Effector CD8-positive, alpha-beta T cell (primary cell): ENCODE measurements around the gene CMSS1.
"Not testable (repeated sequence)": the region's sequence is repeated elsewhere in the genome, so short reads cannot be mapped to it uniquely, and the experiment has no call there.

ENCODE experiments used
- DNase-seq: peaks from one replicate; lab custom pipeline; 2025; lab: John Stamatoyannopoulos, UW

Gene CMSS1

DNA sequence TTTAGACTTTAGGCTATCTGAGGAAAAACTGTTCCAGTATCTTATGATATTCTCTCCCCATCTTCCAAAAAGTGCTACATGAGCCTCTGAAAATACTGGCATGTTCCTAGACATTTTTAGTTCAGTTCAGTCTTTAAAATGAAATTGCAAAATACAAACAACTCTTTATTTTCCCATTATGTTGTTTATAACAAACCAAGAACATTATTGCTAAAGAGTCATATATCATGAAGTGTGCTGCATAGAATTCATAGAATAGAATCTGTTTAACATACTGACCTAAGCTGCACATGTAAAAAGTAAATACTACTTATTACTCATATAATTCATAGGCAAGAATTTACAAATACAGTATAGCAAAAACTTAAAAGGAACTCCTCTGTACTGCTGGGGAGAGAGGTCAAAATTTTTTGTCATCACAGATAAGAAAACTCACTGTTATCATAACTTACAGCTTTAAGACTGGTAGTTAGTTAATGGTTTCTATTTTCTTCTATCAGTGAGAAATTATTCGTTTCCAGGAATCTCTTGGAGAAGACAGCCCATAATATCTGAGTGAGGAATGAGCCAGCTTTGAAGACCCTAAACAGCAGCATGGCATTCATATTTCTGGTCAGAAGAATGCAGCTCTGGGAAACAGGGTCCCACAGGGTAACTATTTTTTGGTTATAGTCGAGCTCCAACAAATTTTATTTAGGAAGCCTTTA lies 264.5 kb downstream of the CMSS1 start:
- DNase-seq = no peak

DNA sequence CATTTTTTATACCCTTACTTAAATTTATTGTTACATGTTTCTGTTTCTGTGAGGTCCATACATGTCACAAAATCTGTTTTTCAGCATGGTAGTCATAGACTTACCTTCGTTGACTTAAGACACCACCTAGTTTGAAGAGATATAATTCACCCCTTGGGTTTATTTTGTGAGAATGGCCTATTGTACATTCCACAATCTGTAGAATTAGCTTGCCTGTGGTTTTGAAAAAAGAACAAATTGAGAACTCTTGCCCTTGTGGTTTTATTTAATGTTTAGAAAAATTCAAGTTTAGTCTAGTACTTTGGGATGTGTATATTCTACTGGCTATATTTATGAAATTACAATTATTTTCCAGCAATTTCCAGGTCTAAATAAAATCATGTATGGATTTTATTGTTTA lies 265.1 kb downstream of the CMSS1 start:
- DNase-seq = no peak

DNA sequence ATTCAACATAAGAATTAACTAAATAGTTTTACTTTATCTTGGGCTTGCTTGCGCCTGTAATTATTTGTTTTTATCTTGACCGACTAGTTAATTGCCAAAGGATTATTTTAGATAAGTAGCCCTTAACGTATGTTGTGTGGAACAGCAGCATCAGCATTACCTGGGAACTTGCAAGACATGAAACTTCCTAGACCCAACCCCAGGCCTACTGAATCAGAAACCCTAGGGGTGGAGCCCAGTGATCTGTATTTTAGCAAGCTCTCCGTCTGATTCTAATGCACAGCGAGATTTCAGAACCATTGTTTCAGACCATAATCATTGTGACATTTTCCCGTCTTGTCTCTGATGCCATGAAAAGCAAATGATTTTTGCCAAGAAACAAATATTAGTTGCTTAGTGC lies 265.5 kb downstream of the CMSS1 start:
- no peak for DNase-seq

DNA sequence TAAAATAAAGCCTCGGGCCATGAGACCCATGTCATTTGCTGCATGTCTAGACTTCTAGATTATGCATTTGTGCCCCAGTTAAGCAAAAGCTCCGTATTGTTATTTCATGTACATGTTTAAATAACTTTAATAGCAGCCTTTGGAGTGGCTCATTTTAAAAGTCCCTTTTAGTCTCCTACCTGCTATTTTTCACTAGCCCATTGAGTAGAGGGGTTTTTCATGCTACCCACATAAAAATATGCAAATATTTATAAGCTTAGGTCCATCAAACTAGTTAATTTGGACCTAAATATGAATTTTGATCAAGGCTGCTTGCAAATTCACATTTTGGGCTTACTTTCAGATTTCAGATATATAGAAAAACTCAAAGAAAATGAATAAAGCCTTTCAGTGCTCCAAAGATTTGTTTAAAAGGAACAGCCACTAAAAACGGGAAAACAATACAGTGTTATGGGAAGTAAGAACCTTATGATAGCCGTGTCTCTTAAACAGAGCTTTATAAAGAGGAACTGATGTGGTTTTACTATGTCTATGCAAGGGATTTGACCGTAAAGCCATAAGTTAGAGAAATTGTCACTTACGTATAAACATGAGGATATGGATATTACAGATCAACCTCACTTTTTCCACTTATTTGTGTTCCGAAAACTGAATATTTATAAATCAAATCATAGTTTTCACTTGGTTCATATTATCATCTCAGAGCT lies 266.6 kb downstream of the CMSS1 start:
- no peak for DNase-seq

DNA sequence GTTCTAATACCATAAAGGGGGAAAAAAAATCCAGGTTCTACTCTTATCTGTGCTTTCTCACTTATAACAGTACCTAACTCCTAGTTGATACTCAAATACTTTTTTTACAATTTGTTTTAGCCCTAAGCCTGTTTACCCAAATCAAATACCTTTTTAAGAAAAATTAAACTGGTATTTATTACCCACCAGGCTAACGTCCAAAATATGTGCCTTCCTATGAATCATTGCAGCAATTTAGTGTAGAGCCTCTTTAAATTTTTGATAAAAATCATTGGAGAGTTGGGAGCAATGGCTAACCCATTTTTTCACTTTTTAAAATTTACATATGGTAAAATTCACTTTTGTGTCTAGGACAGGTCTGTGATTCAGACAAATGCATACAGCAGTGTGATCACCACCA lies 268.7 kb downstream of the CMSS1 start:
- no peak for DNase-seq

DNA sequence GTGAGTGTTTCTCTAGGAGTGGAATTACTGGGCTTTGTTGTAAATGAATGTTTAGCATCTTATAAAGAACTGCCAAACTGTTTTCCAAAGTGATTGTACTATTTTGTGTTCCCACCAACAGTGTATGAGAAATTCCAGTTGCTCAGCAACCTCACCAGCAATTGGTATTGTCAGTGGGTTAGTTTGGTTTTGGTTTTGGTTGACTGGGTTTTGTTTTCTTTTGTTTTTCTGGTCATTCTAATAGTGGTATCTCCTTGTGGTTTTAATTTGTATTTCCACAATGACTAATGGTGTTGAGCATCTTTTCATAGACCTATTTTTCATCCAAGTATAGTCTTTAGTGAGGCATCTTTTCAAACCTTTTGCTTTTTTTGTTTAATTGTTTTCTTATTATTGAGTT lies 269.5 kb downstream of the CMSS1 start:
- DNase-seq = no peak

DNA sequence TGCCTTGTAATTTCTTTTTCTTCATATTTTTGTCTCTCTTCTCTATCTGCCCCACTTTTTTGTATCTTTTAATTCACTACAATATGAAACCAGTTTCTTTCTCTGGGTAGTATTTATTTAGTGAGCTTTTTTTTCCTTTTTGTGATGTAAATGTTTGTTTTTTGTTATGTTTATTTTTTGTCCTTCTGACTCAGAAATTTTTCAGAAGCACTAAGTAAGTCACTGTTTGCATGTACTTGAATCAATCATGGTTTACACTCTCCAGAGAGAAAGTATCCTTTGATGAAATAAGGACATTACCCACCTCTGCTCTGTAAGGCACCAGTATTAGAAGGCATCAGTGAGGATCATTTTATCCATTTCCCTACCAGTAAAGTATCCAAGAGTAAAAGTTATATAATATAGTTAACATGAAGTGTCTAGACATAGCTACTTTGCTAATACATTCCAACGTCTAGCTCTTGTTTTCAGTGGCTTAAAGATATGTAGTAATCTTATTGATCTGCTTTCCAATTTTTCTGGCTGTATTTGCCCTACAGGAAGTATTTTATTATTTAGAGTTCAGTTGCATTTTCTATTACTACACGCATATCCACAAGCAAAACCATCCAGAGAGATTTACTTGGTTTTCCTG lies 271.2 kb downstream of the CMSS1 start:
- no peak for DNase-seq

DNA sequence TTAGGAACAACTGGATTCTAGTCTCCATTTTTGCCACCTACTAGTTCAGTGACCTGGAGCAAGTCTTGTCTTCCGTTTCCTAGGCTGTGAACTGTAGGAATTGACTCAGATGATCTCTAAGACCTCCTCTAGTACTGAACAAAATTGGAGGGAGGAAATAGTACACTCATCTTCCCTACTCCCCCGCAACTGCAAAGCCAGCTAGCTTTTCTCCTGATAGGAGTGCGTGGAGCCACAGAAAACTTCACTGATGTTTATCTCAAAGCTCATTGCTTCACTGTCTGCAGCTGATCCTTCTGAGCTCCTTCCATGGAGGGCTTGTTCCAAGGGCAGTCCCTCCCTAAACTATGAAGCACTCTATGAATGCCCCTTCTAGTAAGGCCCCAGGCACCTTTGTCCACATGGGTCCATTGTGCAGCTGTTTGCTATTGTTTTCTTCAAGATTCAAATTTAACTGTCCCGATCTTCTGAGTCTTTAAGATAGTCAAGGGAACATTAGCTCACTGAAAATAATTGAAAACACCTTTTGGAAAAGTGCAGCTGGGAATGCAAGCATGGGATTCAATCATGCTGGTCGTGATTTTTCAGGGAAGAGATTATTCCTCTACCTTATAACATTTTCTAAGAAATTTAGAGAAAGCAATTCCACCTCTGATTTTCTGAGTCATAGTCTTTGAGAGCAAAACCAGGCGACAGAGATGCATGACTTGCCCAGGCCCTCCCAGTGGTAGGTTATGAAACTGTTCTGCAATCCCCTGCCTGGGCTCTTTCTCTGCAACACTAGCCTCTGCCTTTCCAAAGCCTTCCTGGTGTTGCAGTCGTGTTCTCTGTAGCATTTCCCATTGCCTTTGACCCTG lies 272.4 kb downstream of the CMSS1 start:
- no peak for DNase-seq

DNA sequence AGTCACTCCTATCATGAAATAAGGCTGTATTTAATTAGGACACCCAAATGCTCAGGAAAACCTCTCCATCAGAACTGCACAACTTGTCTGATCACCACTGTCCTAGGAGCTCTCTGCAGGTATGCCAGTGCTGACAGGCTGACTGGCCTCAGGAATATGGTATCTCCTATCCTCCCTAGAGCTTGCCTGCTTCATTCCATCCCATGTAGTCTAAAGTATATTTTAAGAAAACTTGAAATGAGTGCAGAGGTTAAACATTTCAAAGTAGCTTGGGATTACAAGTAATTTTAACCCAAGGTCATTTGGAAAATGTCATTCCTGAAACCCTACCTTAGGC lies 273.0 kb downstream of the CMSS1 start:
- no peak for DNase-seq

DNA sequence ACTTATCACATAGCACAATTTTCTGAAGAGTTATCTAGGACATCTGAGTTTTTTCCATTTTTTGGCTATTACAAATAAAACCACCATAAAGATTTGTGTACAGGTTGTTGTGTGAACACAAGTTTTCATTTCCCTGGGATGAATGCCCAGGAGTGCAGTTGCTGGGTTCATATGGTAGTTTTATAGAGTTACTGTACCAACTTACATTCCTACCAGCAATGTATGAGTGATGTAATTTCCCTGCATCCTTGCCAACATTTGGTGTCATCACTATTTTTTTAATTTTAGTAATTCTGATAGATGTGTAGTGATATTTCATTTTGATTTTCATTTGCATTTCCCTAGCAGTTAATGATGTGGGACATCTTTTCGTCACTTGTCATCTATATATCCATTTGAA lies 276.2 kb downstream of the CMSS1 start:
- no peak for DNase-seq

DNA sequence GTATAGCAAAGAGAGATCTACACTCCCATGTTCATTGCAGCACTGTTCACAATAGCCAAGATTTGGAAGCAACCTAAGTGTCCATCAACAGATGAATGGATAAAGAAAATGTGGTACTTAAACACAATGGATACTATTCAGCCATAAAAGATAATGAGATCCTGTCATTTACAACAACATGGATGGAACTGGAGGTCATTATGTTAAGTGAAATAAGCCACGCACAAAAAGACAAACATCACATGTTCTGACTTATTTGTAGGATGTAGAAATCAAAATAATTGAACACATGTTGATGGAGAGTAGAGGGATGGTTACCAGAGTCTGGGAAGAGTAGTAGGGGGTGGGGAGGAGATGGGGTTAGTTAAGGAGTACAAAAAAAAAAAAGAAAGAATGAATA lies 278.6 kb downstream of the CMSS1 start:
- not testable (repeated sequence) for DNase-seq

DNA sequence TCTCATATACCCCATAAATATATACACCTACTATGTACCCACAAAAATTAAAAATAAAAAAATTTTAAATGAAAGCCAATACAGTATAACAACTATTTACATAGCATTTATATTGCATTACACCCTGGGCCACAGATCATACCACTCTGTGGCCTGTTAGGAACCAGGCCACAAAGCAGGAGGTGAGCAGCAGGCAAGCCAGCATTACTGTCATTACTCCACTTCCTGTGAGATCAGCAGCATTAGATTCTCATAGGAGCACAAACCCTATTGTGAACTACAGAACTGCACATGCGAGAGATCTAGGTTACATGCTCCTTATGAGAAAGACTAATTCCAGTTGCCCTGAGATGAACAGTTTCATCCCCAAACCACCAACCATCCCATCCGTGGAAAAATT lies 279.2 kb downstream of the CMSS1 start:
- no peak for DNase-seq

DNA sequence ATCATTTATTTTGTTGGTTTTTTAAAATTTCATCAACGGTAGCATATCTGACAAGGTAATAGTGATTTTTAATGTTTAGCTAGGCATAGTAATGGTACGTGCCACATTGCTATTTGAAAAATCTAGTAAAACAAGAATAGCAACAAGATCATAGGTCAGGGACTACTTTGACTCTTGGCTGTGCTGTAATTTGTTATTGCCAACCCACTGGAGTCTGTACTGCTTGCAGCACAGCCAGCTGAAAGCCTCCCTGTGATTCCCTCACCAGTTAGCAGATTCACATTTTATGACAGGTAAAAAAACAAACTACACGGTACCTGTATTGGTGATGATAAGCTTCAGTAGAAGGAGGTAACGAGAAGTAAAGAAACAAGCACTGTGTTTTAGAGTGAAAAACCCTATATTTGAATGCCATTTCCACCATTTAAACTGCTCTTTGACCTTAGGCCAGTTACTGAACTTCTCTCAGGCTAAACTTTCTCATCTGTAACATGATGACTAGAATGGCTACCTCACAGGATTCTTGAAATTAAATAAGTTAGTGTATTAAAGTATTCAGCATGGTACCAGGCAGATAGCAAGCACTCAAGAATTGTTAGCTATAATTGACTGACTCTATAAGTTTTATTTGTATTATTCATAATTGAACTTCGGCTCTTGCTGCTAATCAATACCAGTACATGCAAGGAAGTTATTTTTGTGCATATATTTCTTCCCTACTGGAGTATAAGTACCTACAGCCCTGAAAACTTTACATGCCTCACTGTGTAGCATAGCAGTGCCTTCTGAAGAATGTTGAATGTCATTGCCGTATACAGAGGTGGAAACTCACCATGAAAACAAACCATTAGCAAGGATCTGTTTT lies 280.5 kb downstream of the CMSS1 start:
- DNase-seq = no peak

DNA sequence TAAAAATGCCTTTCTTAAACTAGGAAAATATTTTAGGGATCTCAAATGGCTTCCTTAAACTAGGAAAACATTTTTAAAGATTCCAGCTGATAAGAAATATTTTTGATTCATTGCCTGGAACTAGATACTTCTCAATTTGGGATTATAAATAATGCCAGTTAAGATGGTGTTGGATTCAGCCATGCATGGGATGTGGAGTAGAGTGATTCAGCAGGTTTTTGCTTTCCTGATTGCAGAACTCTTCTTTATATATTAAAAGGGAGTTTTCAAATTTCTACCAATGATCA lies 281.1 kb downstream of the CMSS1 start:
- no peak for DNase-seq

DNA sequence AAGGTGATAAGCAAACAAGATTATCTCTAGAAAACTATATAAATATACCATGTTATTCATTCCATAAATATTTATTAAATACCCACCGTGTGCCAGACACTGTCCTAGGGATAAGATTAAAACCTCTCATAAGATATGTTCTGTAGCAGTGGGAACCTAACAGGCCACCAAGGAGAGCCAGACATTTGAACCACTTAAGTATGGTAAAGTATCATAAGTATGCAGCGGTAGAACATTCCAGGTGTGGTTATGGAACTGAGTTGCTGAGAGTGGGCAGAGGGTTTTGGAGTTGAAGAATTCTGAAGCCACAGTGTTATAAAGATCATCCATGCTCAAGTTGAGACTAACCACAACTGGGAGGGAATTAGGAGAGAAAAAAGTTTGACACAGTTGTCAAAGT lies 282.0 kb downstream of the CMSS1 start:
- no peak for DNase-seq

DNA sequence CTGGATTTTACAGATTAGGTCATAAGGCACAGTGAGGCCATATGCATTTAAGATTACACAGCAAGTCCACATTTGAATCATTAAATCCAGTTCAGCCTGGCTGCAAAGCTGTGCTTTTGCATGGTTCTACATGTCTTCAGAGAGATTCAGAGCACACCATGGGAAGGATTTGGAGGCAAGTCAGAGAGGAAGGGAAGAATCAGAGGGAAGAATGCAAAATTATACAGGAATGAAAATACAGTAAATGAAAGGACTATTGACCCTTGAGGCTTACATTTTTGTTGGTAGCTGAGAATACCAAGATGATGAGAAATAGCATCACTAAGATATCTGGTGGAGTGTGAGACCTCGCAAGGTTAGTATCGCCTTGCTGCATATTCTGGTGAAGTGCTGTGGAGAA lies 282.8 kb downstream of the CMSS1 start:
- no peak for DNase-seq

DNA sequence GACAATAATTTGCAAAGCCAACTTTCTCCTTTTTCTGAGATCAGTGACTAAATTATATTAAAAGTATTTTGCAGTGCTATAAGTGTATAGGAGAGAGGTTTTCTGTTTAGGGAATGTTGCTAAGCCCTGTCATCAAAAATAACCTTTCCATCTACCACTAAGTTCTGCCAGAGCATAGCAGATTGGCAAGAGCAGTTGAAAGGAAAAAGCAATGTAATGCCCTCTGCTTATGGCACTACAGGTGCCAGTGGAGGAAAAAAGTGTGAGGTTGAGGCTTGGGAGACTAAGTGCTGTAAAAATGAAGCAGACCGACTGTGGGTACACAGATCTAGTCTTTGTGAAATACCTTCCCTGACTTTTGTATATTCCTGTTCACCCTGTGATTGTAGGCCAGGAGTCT lies 285.1 kb downstream of the CMSS1 start:
- no peak for DNase-seq

DNA sequence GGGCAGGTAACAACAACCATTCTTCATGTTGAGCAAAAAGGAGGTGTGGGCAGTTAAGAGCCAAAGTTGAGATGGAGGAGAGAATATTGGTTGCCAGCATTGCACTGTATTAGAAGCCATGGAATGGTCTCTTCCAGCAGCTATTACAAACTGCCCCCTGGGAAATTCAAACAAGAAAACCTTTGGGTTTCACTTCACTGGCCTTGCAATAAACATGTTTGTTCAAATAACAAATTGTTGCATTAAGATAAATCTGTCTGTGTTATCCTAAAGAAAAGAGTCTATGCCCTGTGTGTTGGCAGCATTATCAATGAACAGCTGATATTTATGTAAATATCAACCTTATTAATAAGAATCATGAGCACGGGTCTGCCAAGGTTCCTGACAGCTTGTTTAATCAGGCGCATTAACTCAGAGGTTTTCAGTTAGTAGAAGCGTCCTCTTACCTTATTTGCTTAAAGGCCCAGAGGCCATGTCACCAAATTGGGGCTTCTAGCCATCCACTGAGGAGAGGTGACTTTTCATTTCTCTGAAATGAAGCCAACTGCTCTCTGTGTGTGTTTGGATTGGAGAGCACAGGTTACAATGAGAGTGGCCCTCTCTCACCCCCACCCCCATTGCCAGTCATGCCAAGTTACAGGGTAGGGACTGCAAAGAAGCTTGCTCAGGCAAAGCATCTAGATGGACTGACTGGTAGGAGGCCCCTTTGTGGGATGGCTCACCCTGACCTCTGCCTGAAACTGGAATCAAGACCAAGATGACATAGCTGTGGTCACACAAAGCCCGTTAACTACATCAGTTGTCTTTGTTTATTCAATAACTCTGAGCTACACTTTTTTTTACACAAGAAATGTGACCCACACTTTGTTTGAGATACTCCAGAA lies 286.1 kb downstream of the CMSS1 start:
- DNase-seq = no peak

DNA sequence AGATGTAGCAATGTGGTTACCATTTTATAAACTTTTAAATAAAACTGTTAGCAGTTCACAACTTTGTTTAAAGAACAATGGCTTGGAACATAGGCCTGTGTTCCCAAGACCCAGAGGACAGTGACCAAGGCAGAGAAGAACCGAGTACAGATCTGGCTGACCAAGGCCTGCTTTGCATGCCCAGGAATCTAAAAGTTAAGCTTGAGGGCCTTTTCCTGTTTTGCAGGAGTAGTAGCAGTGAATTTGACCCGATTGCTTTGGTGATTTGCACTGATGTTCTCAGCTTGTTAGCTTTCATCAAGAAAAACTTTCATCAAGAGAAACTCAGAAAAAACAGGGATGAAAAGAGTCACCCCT lies 286.8 kb downstream of the CMSS1 start:
- DNase-seq = no peak

DNA sequence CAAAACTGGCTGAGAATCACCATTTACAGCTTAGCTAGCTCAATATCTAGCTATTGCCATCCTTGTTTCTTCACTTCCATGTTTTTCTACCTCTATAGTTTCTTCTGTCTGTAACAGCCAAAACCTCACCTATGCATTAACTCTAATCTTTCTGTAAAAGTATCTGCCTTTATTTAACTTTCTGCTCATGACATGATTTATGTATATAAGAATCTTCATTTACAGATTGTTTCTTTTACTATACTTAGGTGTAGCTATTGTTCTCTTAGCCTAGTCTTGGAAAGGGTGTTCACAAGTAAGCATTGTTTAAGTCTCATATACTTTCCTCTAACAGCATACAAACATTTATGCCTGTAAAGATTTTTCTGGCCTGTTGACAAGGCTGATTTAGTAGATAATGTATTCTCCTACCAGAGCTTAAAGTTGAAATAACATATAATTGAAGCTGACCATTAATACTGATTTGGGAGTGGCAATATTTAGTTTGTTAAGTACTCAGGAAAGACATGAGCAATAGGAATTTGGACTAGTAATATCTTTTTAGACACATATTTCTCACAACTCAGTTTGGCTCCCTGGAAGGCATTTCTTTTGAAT lies 287.3 kb downstream of the CMSS1 start:
- DNase-seq = no peak

DNA sequence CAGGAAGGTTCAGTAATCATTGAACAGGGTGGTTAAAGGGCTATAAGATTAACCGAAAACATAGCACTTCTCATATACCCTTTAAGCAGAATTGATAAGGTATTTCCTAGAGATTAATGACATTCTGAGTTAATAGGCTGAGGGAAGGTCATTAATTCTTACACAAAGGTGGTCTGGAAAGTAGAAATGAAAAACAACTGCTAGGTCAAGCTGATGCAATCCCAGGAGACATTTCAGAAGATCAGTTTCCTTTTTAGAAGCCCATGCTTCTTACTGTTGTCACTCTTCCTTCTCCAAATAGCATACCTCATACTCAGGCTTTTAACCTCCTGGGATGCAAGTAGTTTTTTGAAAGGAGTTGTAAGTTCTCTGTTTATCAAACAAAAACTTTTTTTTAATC lies 287.8 kb downstream of the CMSS1 start:
- no peak for DNase-seq
